HG03442 (cell line): Measurements from ENCODE around the gene FAM50B.

ENCODE experiments used
- ATAC-seq: cut with Tn5 transposase; IDR thresholded peaks from one replicate; pipeline ENCODE4 v1.9.1; 2021; ENCODE audit warnings: mild to moderate bottlenecking, moderate library complexity; ENCODE audit not compliant: unreplicated experiment

The FAM50B gene

DNA sequence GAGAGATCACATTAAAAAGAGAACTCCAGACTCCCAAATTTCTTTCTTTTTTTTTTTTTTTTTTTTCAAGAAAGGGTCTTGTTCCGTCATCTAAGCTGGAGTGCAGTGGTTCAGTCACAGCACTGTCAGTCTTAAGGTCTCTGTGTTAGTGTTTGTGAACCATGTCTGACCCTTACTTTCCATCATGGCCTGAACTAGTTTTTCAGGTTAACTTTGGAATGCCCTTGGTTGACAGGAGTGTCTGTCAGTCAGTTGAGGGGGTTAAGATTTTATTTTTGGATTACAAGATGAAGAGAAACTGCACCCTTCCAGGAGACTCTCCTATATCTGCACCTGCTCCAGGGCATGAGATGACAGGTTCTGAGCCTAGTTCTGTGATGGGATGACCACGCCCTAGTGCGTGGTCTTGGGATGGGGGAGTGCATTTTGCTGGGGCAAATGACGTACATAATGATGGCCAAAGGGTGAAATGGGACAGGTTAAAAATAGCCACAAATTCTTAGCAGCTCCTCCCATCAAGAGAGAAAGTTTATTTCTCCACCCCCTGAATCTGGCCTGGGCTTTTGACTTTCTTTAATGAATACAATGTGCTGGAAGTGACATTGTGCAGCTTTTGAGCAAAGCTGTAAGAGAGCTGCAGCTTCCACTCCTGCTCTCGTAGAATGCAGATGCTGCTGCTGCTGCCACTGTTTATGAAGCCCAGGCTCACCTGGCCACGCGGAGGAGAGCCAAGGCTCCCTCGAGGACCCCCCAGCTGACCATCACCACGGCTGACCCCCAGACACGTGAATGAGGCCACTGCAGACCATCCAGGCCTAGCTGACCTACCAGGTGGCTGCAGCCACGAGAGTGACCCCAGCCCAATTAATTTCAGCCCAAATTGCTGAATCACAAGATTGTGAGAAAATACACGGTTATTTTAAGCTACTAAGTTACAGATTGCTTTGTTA lies 29.7 kb upstream of the FAM50B start:
- no peak for ATAC-seq

DNA sequence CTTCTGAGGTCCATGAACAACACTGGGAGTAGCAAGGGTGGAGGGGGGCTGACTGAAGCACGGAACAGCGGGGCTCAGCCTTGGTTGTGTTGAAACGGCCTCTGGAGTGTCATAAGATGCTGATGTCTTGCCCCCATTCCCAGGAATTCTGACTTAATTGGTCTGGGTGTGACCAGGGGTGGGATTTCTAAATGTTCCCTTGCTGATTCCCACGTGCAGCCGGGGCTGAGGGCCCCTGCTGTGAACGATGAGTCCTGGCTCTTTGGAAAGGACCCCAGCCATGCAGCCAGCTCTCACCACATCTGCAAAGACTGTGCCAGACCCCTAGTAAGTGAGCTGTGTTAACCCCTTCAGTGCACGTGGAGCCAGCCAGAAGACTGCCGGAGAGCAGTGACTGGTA lies 28.6 kb upstream of the FAM50B start:
- no peak for ATAC-seq

DNA sequence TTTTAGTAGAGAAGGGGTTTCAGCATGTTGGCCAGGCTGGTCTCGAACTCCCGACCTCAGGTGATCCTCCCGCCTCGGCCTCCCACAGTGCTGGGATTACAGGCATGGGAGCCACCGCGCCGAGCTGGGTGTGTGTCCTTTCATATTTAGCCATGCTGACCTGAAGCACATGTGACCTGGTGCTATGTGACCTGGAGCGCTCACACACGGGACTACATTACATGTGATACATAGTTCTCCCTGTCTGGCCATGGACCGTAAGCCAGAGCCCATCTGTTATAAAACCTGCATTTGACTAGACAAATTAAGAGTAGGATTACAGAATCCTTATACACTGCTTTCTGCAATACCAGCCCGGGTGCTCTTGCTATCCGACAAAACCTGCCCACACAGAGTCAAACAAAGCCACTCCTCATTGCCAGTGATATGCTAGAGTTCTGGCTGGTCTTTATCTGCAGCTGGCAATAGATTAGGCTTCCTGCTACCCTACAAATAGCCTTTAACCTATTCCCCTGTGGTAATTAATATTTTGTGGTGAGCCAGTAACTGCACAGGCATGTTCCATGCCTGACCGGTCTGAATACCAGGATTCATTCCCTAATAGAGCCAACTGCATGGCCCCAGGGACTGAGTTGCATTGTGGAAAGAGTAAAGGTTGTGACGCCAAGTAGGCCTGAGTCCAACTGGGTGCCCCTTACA lies 26.3 kb upstream of the FAM50B start:
- ATAC-seq: no peak

GRCh38 chr6:3823671-3824070 lies 25.5 kb upstream of the FAM50B start:
- ATAC-seq: no peak

DNA sequence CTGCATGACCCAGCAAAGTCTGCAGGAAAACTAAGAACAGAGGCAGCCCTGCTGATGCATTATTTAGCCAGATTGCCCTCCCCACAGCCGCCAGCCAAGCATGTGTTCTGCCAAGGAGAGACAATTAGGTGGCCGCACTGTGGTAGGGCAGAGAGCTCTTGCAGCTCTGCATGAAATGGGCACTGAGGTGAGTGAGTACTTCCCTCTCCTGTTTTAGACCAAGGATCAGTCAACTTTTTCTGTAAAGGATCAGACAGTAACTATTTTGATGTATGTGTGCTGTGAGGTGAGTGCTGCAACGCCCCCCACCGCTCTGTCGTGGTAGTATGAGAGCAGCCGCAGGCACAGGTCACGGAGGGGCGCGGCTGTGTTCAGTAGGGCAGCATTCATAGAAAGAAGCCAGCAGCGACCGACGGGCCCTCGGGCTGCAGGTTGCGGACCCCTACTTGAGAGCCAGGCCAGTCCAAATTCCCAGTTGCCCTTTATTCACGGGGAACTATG lies 23.8 kb upstream of the FAM50B start:
- no peak for ATAC-seq

DNA sequence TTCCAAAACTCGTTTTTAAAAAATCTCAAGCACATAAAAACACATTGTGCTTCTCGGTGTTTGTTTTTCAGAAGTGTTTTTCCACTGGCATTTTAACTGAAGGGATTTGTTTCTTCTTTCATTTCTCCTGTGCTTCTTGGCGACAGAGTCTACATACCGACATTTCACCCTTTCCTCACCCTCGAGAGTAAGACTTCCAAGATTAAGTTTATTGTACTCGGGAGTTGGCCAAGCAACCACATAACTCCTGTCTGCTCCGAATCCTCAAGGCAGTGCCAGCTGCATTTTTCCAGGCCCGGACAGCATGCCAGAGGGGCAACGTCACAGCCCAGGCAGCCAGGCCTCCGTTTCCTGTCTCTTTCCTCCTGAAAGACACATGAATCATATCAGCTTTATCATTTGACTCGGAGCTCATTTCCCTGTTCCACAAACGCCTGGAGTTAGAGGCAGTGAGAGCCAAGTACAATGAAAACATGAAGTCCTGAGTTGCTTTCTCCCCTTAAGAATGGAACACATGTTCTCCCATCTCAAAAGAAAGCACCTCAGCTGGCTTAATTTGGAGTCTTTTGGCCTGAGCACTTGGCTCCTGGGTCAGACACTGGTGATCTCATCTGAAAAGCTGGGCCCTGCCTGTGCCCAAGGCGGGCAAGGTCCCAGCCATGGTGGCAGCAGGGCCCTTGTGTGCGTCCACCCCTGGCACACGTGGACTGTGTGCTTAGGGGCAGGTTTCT lies 23.2 kb upstream of the FAM50B start:
- ATAC-seq: no peak

DNA sequence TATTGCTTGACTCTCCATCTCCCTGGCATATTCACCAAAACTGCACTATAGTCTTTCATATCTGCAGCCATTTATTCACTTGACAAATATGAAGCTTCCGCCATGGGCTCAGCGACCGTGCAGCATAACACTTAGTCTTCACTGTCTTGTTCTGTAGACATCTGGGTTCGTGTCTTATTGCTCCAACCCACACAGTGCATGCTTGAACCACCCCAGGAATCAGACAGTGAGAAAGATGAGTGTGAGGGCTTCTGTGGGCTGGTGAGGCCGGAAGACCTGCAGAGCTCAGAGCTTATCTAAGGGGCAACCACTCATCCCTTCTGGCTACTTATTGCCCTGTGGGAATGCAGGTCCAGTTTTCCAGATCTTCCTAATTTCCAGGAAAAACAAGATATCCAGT lies 19.9 kb upstream of the FAM50B start:
- no peak for ATAC-seq

GRCh38 chr6:3830806-3831205 lies 18.4 kb upstream of the FAM50B start:
- no peak for ATAC-seq

- ATAC-seq: no peak
These were observed 17.2 kb upstream of the FAM50B start for GRCh38 chr6:3831761-3832530.

GRCh38 chr6:3835055-3835731 lies 14.0 kb upstream of the FAM50B start:
- ATAC-seq: no peak

GRCh38 chr6:3835785-3836184 lies 13.4 kb upstream of the FAM50B start:
- ATAC-seq: no peak

- no peak for ATAC-seq
These were observed 12.6 kb upstream of the FAM50B start for GRCh38 chr6:3836566-3836965.

GRCh38 chr6:3837781-3838180 lies 11.4 kb upstream of the FAM50B start:
- no peak for ATAC-seq

GRCh38 chr6:3838992-3839867 lies 9.9 kb upstream of the FAM50B start:
- no peak for ATAC-seq

GRCh38 chr6:3841066-3841454 lies 8.1 kb upstream of the FAM50B start:
- ATAC-seq: no peak

DNA sequence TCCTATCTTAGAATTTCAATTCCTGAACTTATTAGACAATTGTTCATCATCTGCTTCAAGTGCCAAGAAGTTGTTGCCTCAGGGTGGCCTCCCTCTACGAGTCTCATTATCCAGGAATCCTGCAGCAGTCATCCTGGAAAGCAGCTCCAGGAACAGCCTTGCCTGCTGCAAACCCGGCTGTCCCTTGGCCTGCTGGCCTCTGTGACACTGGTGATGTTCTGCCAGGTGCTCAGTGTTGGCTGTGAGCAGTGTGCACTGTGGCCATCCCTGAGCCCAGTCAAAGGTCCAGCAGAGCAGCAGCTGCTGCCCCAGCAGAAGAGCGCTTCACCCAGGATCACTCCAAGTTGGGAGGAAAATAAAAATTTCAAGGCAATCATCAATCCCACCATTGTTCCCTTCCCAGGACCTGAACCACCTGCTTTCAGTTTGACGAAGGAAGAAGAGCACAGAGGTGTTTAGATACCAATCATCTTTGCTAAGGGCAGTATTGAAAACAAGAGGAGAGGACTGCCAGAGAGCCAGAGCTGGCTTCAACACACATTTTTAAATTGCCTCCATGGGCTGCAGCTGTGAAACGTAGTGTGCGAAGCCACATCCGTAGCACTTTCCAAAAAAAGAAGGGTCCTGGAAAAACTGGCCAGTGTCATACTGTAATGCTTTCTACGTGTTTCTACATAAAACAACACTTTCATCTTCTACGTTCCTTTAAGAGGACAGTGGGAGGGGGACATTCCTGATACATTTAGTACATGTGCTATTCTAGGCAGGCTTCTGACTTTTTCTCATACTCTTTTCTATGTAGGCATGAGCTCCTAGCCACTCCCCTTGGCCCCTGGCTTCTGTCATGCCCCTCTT lies 7.2 kb upstream of the FAM50B start:
- ATAC-seq: no peak

GRCh38 chr6:3843379-3844096 lies 5.6 kb upstream of the FAM50B start:
- no peak for ATAC-seq

- no peak for ATAC-seq
These were observed 5.1 kb upstream of the FAM50B start for GRCh38 chr6:3844097-3844463.
